Gastroesophageal sphincter (tissue), 3 donors: Measurements from ENCODE around the gene SOCS2.

Source experiments
- CTCF ChIP-seq, 4 experiments: fragments of 200-600 bp in 2 of 4; fragments of 450-650 bp in 2 of 4; sonication (generic) in 1 of 4; IDR thresholded peaks; one replicate each; pipeline ENCODE4 v1.5.1; 2017 to 2019; ENCODE audit warnings: antibody characterized with exemption in 4 of 4, mild to moderate bottlenecking in 2 of 4, moderate library complexity in 2 of 4
- EP300 ChIP-seq: sonication (generic); formaldehyde crosslinking; IDR thresholded peaks from one replicate; pipeline ENCODE4 v1.6.1; 2017; ENCODE audit warnings: antibody characterized with exemption, mild to moderate bottlenecking
- POLR2A ChIP-seq, 2 donors: fragments of 450-650 bp; IDR thresholded peaks; one replicate each; pipeline ENCODE4 v1.6.1; 2017; ENCODE audit warnings: antibody characterized with exemption in 2 of 2, mild to moderate bottlenecking in 2 of 2, moderate library complexity in 1 of 2
- POLR2AphosphoS5 ChIP-seq: sonication (generic); formaldehyde crosslinking; IDR thresholded peaks from one replicate; pipeline ENCODE4 v1.6.1; 2017; ENCODE audit warnings: antibody characterized with exemption

- TF ChIP-seq POLR2AphosphoS5 (no peak), CTCF (IDR thresholded peaks at IDR 0.05) (no peak), EP300 (no peak), POLR2A (IDR thresholded peaks at IDR 0.05) (no peak)
Observed at GRCh38 chr12:93569301-93569655, 3.2 kb upstream of the SOCS2 start.
